Stimulated activated naive B cell treated with anti-CD40 and anti-IgM and Interleukin-4, amounts not matched to agents 10 μg/mL and 1 μg/mL and 100 μg/mL, for 72 hours (primary cell): ENCODE measurements around the gene SEPTIN1.

ENCODE experiments used
- ATAC-seq, 2 donors: fragments of 150-1000 bp; cut with Tn5 transposase; replicated peaks; 2 replicates each; pipeline ENCODE4 v1.10.0; 2021; ENCODE audit warnings: moderate library complexity in 1 of 2
- DNase-seq: peaks from one replicate; pipeline ENCODE4 v3.0.0; 2021
- H3K27ac Mint-ChIP-seq: one replicate; pipeline ENCODE4 v1.8.0; 2022; ENCODE audit warnings: mild to moderate bottlenecking, mixed read lengths
- H3K27me3 Mint-ChIP-seq, 2 donors: one replicate each; pipeline ENCODE4 v1.8.0; 2022; ENCODE audit warnings: mixed read lengths in 2 of 2
- H3K36me3 Mint-ChIP-seq, 2 donors: one replicate each; pipeline ENCODE4 v1.8.0; 2022; ENCODE audit warnings: mixed read lengths in 2 of 2, mild to moderate bottlenecking in 1 of 2
- H3K4me1 Mint-ChIP-seq, 2 donors: one replicate each; pipeline ENCODE4 v1.8.0; 2022; ENCODE audit warnings: mixed read lengths in 2 of 2, mild to moderate bottlenecking in 1 of 2
- H3K4me3 Mint-ChIP-seq, 2 donors: one replicate each; pipeline ENCODE4 v1.8.0; 2022; ENCODE audit warnings: mild to moderate bottlenecking in 2 of 2, mixed read lengths in 2 of 2, moderate library complexity in 1 of 2
- H3K9me3 Mint-ChIP-seq, 2 donors: one replicate each; pipeline ENCODE4 v1.8.0; 2022; ENCODE audit warnings: mixed read lengths in 2 of 2, mild to moderate bottlenecking in 1 of 2

SEPTIN1 gene

GRCh38 chr16:30382111-30382881 lies at the start of gene SEPTIN1:
TSS of gene SEPTIN1 (minus strand) at chr16:30382561. CDS start at chr16:30382542, 19 bp downstream.
- Mint-ChIP-seq H3K4me3 (peak within 1 kb of the TSS; percentile 86 to 90), H3K27ac (peak within 1 kb of the TSS; percentile 98), H3K27me3 (no peaks in the 10 kb centered on the region), H3K36me3 (peaks cover 23 to 24% of the 10 kb centered on the region in 2 donors), H3K9me3 (peaks cover 0 to 2% of the 10 kb centered on the region in 2 donors), H3K4me1 (peaks cover 36 to 66% of the 10 kb centered on the region in 2 donors)
- ATAC-seq = peak; percentile 45 to 47
- DNase-seq = peak; percentile 67

GRCh38 chr16:30430428-30430970 lies 48.1 kb upstream of the SEPTIN1 start:
- H3K4me1 Mint-ChIP-seq = peaks cover 15 to 20% of the 10 kb centered on the region in 2 donors
- H3K27ac Mint-ChIP-seq = no peak overlapping the region
- DNase-seq (no peak), ATAC-seq (peak; percentile 24 to 27)
- H3K27me3 Mint-ChIP-seq = no peaks in the 10 kb centered on the region
- H3K9me3 Mint-ChIP-seq = no peaks in the 10 kb centered on the region
- peaks cover 12 to 24% of the 10 kb centered on the region in 2 donors for H3K36me3 Mint-ChIP-seq
- no peak overlapping the region for H3K4me3 Mint-ChIP-seq

GRCh38 chr16:30429678-30430427 lies 47.5 kb upstream of the SEPTIN1 start, which contains the start of gene DCTPP1:
TSS of gene DCTPP1 (minus strand) at chr16:30430030. CDS start at chr16:30429980, 50 bp downstream.
- no peak within 1 kb of the TSS for H3K27ac Mint-ChIP-seq

GRCh38 chr16:30429418-30429677 lies 47.0 kb upstream of the SEPTIN1 start:
- DNase-seq = no peak
- H3K9me3 Mint-ChIP-seq = no peaks in the 10 kb centered on the region
- H3K4me1 Mint-ChIP-seq = peaks cover 8 to 15% of the 10 kb centered on the region in 2 donors
- H3K36me3 Mint-ChIP-seq = peaks cover 16 to 31% of the 10 kb centered on the region in 2 donors
- no peak overlapping the region for H3K27ac Mint-ChIP-seq
- ATAC-seq = peak in 1 of 2 donors; percentile 28
- no peak overlapping the region for H3K4me3 Mint-ChIP-seq
- H3K27me3 Mint-ChIP-seq = no peaks in the 10 kb centered on the region

More at GRCh38 chr16:30429678-30430427, 47.5 kb upstream of the SEPTIN1 start, which contains the start of gene DCTPP1:
- Mint-ChIP-seq H3K36me3 (peaks cover 13 to 26% of the 10 kb centered on the region in 2 donors), H3K27me3 (no peaks in the 10 kb centered on the region), H3K9me3 (no peaks in the 10 kb centered on the region), H3K4me3 (no peak within 1 kb of the TSS), H3K4me1 (peaks cover 12 to 18% of the 10 kb centered on the region in 2 donors)
- peak; percentile 97 for DNase-seq
- ATAC-seq = peak; percentile 96 to 97

GRCh38 chr16:30428055-30428454 lies 45.7 kb upstream of the SEPTIN1 start:
- DNase-seq = no peak
- ATAC-seq = no peak
- no peaks in the 10 kb centered on the region for H3K27me3 Mint-ChIP-seq
- peak overlapping the region in 1 of 2 donors; percentile 41 for H3K4me3 Mint-ChIP-seq
- no peaks in the 10 kb centered on the region for H3K9me3 Mint-ChIP-seq
- no peak overlapping the region for H3K27ac Mint-ChIP-seq
- peaks cover 8 to 13% of the 10 kb centered on the region in 2 donors for H3K4me1 Mint-ChIP-seq
- peaks cover 22 to 38% of the 10 kb centered on the region in 2 donors for H3K36me3 Mint-ChIP-seq

- Mint-ChIP-seq H3K36me3 (peaks cover 34 to 55% of the 10 kb centered on the region in 2 donors), H3K4me1 (peaks cover 23 to 28% of the 10 kb centered on the region in 2 donors), H3K9me3 (no peaks in the 10 kb centered on the region), H3K4me3 (no peak overlapping the region), H3K27me3 (no peaks in the 10 kb centered on the region), H3K27ac (peak overlapping the region; percentile 28)
- ATAC-seq (no peak), DNase-seq (no peak)
These were observed 38.6 kb upstream of the SEPTIN1 start for GRCh38 chr16:30421010-30421409.

GRCh38 chr16:30418350-30419181 lies 36.2 kb upstream of the SEPTIN1 start:
- no peaks in the 10 kb centered on the region for H3K9me3 Mint-ChIP-seq
- H3K4me3 Mint-ChIP-seq = peak overlapping the region; percentile 53 to 72
- peaks cover 28 to 50% of the 10 kb centered on the region in 2 donors for H3K36me3 Mint-ChIP-seq
- H3K4me1 Mint-ChIP-seq = peaks cover 24 to 34% of the 10 kb centered on the region in 2 donors
- ATAC-seq = no peak
- peak overlapping the region; percentile 83 for H3K27ac Mint-ChIP-seq
- DNase-seq = no peak
- no peaks in the 10 kb centered on the region for H3K27me3 Mint-ChIP-seq

- peak; percentile 90 to 91 for ATAC-seq
These were observed 35.4 kb upstream of the SEPTIN1 start for GRCh38 chr16:30417529-30418349.

GRCh38 chr16:30416624-30417528 lies 34.5 kb upstream of the SEPTIN1 start:
- H3K36me3 Mint-ChIP-seq = peaks cover 34 to 52% of the 10 kb centered on the region in 2 donors
- H3K4me3 Mint-ChIP-seq = peak overlapping the region; percentile 41 to 82
- ATAC-seq (no peak), DNase-seq (no peak)
- H3K9me3 Mint-ChIP-seq = no peaks in the 10 kb centered on the region
- no peaks in the 10 kb centered on the region for H3K27me3 Mint-ChIP-seq
- H3K27ac Mint-ChIP-seq = peak overlapping the region; percentile 37
- H3K4me1 Mint-ChIP-seq = peaks cover 30 to 42% of the 10 kb centered on the region in 2 donors

More at GRCh38 chr16:30417529-30418349, 35.4 kb upstream of the SEPTIN1 start:
- Mint-ChIP-seq H3K36me3 (peaks cover 31 to 49% of the 10 kb centered on the region in 2 donors), H3K9me3 (no peaks in the 10 kb centered on the region), H3K27ac (peak overlapping the region; percentile 83), H3K27me3 (no peaks in the 10 kb centered on the region), H3K4me3 (peak overlapping the region; percentile 70 to 82), H3K4me1 (peaks cover 26 to 36% of the 10 kb centered on the region in 2 donors)
- DNase-seq = peak; percentile 86

- DNase-seq = no peak
- no peak overlapping the region for H3K4me3 Mint-ChIP-seq
- peaks cover 30 to 48% of the 10 kb centered on the region in 2 donors for H3K36me3 Mint-ChIP-seq
- no peak for ATAC-seq
- H3K4me1 Mint-ChIP-seq = peaks cover 30 to 42% of the 10 kb centered on the region in 2 donors
- peak overlapping the region; percentile 45 for H3K27ac Mint-ChIP-seq
- no peaks in the 10 kb centered on the region for H3K27me3 Mint-ChIP-seq
- H3K9me3 Mint-ChIP-seq = no peaks in the 10 kb centered on the region
These were observed 33.8 kb upstream of the SEPTIN1 start for GRCh38 chr16:30416047-30416603.

GRCh38 chr16:30414159-30414558 lies 31.8 kb upstream of the SEPTIN1 start:
- Mint-ChIP-seq H3K4me1 (peaks cover 28 to 49% of the 10 kb centered on the region in 2 donors), H3K4me3 (no peak overlapping the region), H3K9me3 (no peaks in the 10 kb centered on the region), H3K36me3 (peaks cover 22 to 41% of the 10 kb centered on the region in 2 donors), H3K27ac (no peak overlapping the region), H3K27me3 (no peaks in the 10 kb centered on the region)
- no peak for ATAC-seq
- no peak for DNase-seq
